ENCODE measurements around the gene CCDC9B. TPM values are rescaled to one million over a fixed set of nuclear protein-coding genes. Genes with fewer than 3 reads are reported as not detected.

Gene CCDC9B
- total RNA-seq, 1 donor from 2014 or later = 58.0 TPM

DNA sequence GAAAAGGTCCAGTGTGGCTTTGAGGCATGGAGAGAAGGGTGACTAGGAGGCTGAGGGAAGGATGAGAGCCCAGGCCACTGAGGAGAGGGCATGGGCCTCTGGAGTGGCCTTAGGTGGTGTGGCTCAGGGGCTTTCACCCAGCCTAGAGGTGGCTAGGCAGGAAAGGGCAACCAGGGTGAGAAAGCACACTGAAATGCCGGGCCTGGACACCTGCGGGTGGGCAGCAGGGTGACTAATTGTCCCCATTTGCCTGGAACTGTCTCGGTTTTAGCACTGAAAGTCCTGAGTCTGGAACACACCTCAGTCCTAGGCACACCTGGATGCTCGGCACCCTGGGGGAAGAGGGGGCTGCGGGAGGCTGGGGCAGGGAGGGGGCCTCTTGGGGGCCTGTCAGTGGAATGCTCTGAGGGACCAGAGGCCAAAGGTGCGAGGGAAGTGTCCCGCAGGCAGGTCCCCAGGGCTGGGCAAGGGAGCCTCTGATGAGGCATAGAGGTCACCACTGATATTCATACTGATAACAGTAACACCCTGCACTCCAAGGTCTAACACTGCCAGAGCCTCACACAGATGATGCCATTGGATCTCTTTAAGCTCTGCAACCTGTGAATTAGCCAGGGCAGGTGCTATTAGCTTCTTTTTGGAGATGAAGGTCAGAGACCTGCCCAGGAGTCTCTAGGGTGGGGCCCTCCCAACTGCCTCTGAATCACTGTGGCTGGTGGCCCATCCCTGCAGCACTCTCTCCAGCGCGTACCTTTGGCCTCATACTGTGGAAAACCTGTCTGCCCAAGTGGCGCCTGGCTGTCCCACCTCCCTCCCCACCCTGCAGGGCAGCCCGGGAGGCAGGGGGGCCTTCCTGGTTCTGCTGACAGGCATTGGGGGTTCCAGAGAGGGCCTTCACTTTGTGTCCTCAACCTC lies 7.1 kb upstream of the CCDC9B start:
- H3K4me1 Mint-ChIP-seq (ENCODE audit: low read depth) = peaks cover 22% of the 10 kb centered on the region
- no peaks in the 10 kb centered on the region for H3K27me3 Mint-ChIP-seq (ENCODE audit: low read depth)
- no peaks in the 10 kb centered on the region for H3K9me3 Mint-ChIP-seq (ENCODE audit: low read depth)
- TF ChIP-seq, protein P1, sequence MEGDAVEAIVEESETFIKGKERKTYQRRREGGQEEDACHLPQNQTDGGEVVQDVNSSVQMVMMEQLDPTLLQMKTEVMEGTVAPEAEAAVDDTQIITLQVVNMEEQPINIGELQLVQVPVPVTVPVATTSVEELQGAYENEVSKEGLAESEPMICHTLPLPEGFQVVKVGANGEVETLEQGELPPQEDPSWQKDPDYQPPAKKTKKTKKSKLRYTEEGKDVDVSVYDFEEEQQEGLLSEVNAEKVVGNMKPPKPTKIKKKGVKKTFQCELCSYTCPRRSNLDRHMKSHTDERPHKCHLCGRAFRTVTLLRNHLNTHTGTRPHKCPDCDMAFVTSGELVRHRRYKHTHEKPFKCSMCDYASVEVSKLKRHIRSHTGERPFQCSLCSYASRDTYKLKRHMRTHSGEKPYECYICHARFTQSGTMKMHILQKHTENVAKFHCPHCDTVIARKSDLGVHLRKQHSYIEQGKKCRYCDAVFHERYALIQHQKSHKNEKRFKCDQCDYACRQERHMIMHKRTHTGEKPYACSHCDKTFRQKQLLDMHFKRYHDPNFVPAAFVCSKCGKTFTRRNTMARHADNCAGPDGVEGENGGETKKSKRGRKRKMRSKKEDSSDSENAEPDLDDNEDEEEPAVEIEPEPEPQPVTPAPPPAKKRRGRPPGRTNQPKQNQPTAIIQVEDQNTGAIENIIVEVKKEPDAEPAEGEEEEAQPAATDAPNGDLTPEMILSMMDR (IDR thresholded peaks at IDR 0.05) = no peak
- H3K36me3 Mint-ChIP-seq (ENCODE audit: low read depth) = no peaks in the 10 kb centered on the region
- no peak for DNase-seq (ENCODE audit: low spot score)
- no peak overlapping the region for H3K27ac Mint-ChIP-seq (ENCODE audit: unreplicated experiment)
- H3K4me3 Mint-ChIP-seq (ENCODE audit: unreplicated experiment) = no peak overlapping the region

DNA sequence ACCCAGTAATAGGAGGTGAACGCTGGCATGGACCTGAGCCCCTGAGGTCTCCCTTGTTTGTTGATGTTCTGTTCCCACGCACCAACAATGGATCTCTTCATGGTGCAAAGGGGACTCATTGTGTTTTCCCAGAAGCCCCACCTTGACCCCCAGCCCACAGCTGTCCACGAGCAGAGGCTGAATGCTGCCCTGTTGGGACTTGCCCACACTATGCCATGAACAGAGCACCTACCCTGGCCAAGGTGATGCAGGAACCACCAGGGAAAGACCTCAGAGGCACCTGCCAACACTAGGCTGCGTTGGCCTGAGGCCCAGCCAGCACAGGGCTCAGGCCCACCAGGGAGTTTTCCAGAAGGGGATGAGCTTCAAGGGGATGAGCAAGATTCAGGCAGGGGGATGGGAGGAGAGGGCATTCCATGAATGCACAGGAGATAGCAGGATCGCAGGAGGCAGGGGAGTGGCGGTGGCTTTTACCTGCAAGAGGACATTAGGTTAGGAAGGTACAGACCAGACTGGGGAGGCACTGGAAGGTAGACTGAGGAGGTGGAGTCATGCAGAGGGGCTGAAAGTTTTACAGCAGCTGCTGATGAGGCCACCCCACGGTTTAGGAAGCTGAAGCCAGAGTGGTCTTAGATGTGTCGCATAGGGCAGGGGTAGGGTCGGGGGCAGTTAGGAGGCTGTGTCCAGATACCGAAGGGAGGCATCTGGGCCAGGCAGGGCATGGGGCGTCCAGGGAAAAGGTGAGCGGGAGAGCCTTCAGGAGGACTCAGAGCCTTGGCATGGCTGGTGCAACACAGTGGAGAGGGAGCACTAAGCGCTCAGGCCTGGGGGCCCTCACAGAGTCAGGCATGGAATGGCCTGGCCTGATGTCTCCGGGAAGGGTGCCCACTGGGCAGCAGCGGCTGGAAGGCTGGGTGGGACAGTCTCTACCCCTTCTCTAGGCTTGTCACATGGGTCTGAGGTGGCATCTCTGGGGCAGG lies 6.1 kb upstream of the CCDC9B start:
- no peaks in the 10 kb centered on the region for H3K36me3 Mint-ChIP-seq (ENCODE audit: low read depth)
- peaks cover 26% of the 10 kb centered on the region for H3K4me1 Mint-ChIP-seq (ENCODE audit: low read depth)
- no peak for DNase-seq (ENCODE audit: low spot score)
- TF ChIP-seq, protein P1 (IDR thresholded peaks at IDR 0.05) = no peak
- H3K4me3 Mint-ChIP-seq (ENCODE audit: unreplicated experiment) = no peak overlapping the region
- H3K9me3 Mint-ChIP-seq (ENCODE audit: low read depth) = no peaks in the 10 kb centered on the region
- no peaks in the 10 kb centered on the region for H3K27me3 Mint-ChIP-seq (ENCODE audit: low read depth)
- no peak overlapping the region for H3K27ac Mint-ChIP-seq (ENCODE audit: unreplicated experiment)

DNA sequence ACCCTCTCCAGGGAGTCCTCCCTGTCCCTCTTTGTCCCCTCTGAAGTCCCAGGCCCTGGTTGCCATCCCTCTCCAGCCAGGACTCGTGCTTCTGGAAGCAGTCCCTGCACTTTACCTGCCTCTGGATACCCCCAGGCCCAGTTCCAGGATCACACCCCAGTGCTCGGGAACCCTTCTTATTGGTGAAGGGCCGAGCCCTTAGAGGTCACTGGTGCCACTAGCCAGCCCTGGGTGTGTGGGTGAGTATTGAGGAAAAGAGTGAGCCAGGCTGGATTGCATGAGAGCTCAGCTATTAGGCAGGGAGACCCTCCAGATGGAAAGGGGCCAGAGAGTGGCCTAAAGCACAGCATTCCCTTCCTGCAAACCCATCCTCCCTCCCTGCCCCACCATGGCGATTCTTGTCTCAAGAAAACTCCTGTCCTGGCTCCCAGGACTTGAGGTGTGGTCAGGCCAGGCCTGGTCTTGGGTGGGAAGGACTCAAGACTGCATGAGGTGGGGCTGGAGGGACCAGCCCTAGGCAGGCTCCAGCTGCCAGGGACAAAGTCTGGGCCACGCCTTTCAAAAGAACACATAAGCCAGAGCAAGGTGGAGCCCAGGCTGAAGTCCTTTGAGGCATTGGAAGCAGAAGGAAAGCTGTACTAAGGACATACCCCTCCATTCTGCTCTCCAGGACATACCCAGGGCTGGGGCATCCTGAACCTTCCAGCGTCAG lies 5.3 kb upstream of the CCDC9B start:
- no peaks in the 10 kb centered on the region for H3K36me3 Mint-ChIP-seq (ENCODE audit: low read depth)
- H3K9me3 Mint-ChIP-seq (ENCODE audit: low read depth) = no peaks in the 10 kb centered on the region
- no peak for DNase-seq (ENCODE audit: low spot score)
- H3K4me3 Mint-ChIP-seq (ENCODE audit: unreplicated experiment) = no peak overlapping the region
- TF ChIP-seq, protein P1 (IDR thresholded peaks at IDR 0.05) = no peak
- H3K27ac Mint-ChIP-seq (ENCODE audit: unreplicated experiment) = no peak overlapping the region
- H3K27me3 Mint-ChIP-seq (ENCODE audit: low read depth) = no peaks in the 10 kb centered on the region
- H3K4me1 Mint-ChIP-seq (ENCODE audit: low read depth) = peaks cover 34% of the 10 kb centered on the region

DNA sequence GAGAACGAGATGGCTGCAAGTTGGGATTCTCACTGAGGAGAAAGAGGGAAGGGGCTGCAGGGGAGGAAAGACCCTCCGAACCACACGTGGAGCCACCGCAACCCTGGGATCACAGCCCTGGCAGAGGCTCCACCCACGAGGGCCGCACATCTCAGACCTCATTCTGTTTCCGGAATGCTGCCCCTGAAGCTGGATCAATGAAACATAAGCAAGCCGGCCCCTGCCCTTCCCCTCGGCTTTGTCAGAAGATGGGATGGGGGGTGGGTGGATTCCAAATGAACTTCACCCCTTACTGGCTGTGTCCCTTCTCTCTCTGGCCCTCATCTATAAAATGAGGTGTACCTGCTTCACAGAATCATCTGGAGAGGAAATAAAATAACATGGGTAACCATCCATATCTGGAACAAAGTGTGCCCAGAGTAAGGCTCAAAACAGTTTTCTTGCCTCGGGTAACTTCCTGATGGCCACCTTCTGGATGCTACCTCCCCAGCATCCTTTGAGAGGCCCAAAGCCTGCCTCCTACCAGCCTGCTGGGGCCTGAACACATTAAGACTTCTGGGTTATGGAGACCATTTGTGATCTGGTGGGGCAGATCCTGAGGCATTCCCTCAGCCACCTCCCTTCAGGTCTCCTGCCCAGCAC lies 4.6 kb upstream of the CCDC9B start:
- no peaks in the 10 kb centered on the region for H3K27me3 Mint-ChIP-seq (ENCODE audit: low read depth)
- no peaks in the 10 kb centered on the region for H3K36me3 Mint-ChIP-seq (ENCODE audit: low read depth)
- peaks cover 41% of the 10 kb centered on the region for H3K4me1 Mint-ChIP-seq (ENCODE audit: low read depth)
- TF ChIP-seq, protein P1 (IDR thresholded peaks at IDR 0.05) = no peak
- no peak overlapping the region for H3K27ac Mint-ChIP-seq (ENCODE audit: unreplicated experiment)
- DNase-seq (ENCODE audit: low spot score) = no peak
- no peak overlapping the region for H3K4me3 Mint-ChIP-seq (ENCODE audit: unreplicated experiment)
- no peaks in the 10 kb centered on the region for H3K9me3 Mint-ChIP-seq (ENCODE audit: low read depth)
